ENCODE results near the gene FBN1. TPM values are rescaled to one million over a fixed set of nuclear protein-coding genes. Genes with fewer than 3 reads are reported as not detected.

Gene FBN1
- total RNA-seq, 2 donors from 2014 or later, result 57.1 to 84.9 TPM

GRCh38 chr15:48510976-48511375 lies 134.5 kb downstream of the FBN1 start:
- Histone ChIP-seq H3K27me3 (no peaks in the 10 kb centered on the region), H3K27ac (peak overlapping the region in 1 of 2 donors; percentile 23), H3K4me1 (no peaks in the 10 kb centered on the region), H3K4me3 (no peak overlapping the region), H3K9me3 (no peaks in the 10 kb centered on the region), H3K36me3 (peaks cover 32% of the 10 kb centered on the region)
- peak; percentile 63 for DNase-seq (ENCODE audit: low spot score)
- no peak for TF ChIP-seq CTCF (IDR thresholded peaks at IDR 0.05)

- Histone ChIP-seq H3K9me3 (no peaks in the 10 kb centered on the region), H3K4me3 (no peak overlapping the region), H3K36me3 (peaks cover 15% of the 10 kb centered on the region), H3K27me3 (no peaks in the 10 kb centered on the region), H3K4me1 (no peaks in the 10 kb centered on the region), H3K27ac (no peak overlapping the region)
- peak; percentile 52 to 69 for TF ChIP-seq CTCF (IDR thresholded peaks at IDR 0.05)
- DNase-seq (ENCODE audit: low spot score), result no peak
Observed at GRCh38 chr15:48507416-48508065, 138.0 kb downstream of the FBN1 start.

DNA sequence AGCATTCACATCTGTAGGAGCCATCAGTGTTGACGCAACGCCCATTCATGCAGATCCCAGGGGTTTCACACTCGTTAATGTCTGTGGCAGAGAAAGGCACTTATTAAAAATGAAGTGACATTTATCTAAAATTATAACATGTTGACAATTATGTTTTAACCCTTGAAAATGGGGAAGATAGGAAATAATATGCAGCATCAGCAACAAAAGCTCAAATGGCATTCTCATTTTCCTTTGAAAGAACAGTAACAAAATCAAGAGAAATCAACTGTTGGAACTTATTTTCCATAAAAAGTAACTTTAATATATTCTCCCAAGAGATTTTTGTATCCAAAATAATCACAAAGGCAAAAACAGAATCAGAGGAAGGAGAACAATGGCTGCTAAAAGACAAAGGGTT lies 140.4 kb downstream of the FBN1 start:
- TF ChIP-seq CTCF (IDR thresholded peaks at IDR 0.05), result no peak
- H3K36me3 ChIP-seq, result peaks cover 17% of the 10 kb centered on the region

DNA sequence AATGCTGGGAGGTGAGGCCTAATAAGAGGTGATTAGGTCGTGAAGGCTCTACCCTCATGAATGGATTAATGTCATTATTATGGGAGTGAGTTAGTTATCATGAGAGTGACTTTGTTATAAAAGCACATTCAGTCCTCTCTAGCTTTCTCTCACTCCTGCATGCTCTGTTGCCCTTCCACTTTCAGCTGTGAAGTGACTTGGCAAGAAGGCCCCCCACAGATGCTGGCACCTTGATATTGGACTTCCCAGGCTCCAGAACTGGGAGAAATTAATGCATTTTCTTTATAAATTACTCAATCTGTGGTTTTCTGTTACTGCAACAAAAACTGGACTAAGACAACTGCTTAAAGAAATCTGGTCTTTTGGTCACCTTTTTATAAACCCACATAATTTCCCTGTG lies 144.3 kb downstream of the FBN1 start:
- H3K27ac ChIP-seq, result no peak overlapping the region
- no peaks in the 10 kb centered on the region for H3K9me3 ChIP-seq
- no peaks in the 10 kb centered on the region for H3K27me3 ChIP-seq
- H3K4me1 ChIP-seq, result no peaks in the 10 kb centered on the region
- DNase-seq (ENCODE audit: low spot score), result no peak
- peaks cover 31% of the 10 kb centered on the region for H3K36me3 ChIP-seq
- TF ChIP-seq CTCF (IDR thresholded peaks at IDR 0.05), result no peak
- H3K4me3 ChIP-seq, result no peak overlapping the region

More for the DNA sequence above, 140.4 kb downstream of the FBN1 start:
- DNase-seq (ENCODE audit: low spot score), result no peak
- no peak overlapping the region for H3K27ac ChIP-seq
- no peaks in the 10 kb centered on the region for H3K9me3 ChIP-seq
- H3K27me3 ChIP-seq, result no peaks in the 10 kb centered on the region
- H3K4me3 ChIP-seq, result no peak overlapping the region
- no peaks in the 10 kb centered on the region for H3K4me1 ChIP-seq

- TF ChIP-seq CTCF (IDR thresholded peaks at IDR 0.05), result no peak
- H3K27ac ChIP-seq, result no peak overlapping the region
- no peaks in the 10 kb centered on the region for H3K4me1 ChIP-seq
Observed at GRCh38 chr15:48500595-48500994, 144.9 kb downstream of the FBN1 start.

GRCh38 chr15:48499978-48500377 lies 145.5 kb downstream of the FBN1 start:
- TF ChIP-seq CTCF (IDR thresholded peaks at IDR 0.05), result no peak
- Histone ChIP-seq H3K9me3 (no peaks in the 10 kb centered on the region), H3K4me1 (no peaks in the 10 kb centered on the region), H3K27ac (no peak overlapping the region), H3K27me3 (no peaks in the 10 kb centered on the region), H3K4me3 (no peak overlapping the region), H3K36me3 (peaks cover 43% of the 10 kb centered on the region)
- DNase-seq (ENCODE audit: low spot score), result no peak

More at GRCh38 chr15:48500595-48500994, 144.9 kb downstream of the FBN1 start:
- peaks cover 37% of the 10 kb centered on the region for H3K36me3 ChIP-seq
- no peaks in the 10 kb centered on the region for H3K9me3 ChIP-seq
- DNase-seq (ENCODE audit: low spot score), result no peak
- H3K27me3 ChIP-seq, result no peaks in the 10 kb centered on the region
- H3K4me3 ChIP-seq, result no peak overlapping the region

Measured in right atrium auricular region (tissue), 2 donors.